ENCODE measurements around the gene HOXC5. TPM values are rescaled to one million over a fixed set of nuclear protein-coding genes. Genes with fewer than 3 reads are reported as not detected.

The HOXC5 gene
- total RNA-seq, 1 donor from 2014 or later, result 28.7 TPM

DNA sequence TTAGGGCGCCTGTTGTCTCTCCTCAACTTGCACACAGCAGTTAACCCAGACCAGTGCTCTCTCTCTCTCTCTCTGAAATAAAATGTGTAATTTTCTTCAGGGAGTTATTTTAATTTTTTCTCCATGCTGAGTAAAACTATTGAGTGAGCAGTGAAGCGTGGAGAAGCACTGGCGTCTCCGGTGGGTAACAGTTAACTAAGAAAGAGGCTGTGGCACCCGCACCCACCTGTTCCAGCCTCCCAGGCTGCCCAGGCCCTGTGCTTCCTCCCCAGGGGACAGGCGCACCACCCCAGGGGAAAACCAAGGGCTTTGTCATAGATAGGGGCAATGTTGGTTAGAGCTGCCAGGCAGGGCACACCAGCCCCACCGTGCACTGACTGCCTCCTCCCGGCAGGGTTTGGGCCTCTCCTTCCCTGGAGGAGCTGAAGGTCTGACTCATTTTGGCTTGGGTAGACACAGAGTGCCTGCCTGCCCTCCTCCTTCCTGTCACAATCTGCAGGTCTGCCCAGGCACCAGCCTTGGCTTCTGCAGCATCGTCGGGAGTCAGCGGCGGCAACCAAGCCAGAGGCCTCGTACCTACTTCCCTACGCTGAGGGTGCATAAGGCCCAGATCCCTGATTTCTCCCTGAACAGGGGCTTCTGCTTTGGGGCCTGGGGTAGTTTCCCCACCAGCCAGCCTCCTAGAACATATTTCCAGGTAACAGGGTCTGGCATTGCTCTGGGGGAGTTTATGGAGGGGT lies 3.9 kb downstream of the HOXC5 start:
- peak in 1 of 2 experiments; percentile 48 for DNase-seq (ENCODE audit: low spot score in 2 of 2, unreplicated experiment in 2 of 2)
- Mint-ChIP-seq H3K27me3 (ENCODE audit: low read depth) (peaks cover 9% of the 10 kb centered on the region), H3K36me3 (no peaks in the 10 kb centered on the region), H3K27ac (peak overlapping the region; percentile 98), H3K4me1 (peaks cover 85% of the 10 kb centered on the region), H3K4me3 (peak overlapping the region; percentile 81), H3K9me3 (no peaks in the 10 kb centered on the region)
- TF ChIP-seq, protein P1, sequence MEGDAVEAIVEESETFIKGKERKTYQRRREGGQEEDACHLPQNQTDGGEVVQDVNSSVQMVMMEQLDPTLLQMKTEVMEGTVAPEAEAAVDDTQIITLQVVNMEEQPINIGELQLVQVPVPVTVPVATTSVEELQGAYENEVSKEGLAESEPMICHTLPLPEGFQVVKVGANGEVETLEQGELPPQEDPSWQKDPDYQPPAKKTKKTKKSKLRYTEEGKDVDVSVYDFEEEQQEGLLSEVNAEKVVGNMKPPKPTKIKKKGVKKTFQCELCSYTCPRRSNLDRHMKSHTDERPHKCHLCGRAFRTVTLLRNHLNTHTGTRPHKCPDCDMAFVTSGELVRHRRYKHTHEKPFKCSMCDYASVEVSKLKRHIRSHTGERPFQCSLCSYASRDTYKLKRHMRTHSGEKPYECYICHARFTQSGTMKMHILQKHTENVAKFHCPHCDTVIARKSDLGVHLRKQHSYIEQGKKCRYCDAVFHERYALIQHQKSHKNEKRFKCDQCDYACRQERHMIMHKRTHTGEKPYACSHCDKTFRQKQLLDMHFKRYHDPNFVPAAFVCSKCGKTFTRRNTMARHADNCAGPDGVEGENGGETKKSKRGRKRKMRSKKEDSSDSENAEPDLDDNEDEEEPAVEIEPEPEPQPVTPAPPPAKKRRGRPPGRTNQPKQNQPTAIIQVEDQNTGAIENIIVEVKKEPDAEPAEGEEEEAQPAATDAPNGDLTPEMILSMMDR (IDR thresholded peaks at IDR 0.05; ENCODE audit: unreplicated experiment), result no peak

DNA sequence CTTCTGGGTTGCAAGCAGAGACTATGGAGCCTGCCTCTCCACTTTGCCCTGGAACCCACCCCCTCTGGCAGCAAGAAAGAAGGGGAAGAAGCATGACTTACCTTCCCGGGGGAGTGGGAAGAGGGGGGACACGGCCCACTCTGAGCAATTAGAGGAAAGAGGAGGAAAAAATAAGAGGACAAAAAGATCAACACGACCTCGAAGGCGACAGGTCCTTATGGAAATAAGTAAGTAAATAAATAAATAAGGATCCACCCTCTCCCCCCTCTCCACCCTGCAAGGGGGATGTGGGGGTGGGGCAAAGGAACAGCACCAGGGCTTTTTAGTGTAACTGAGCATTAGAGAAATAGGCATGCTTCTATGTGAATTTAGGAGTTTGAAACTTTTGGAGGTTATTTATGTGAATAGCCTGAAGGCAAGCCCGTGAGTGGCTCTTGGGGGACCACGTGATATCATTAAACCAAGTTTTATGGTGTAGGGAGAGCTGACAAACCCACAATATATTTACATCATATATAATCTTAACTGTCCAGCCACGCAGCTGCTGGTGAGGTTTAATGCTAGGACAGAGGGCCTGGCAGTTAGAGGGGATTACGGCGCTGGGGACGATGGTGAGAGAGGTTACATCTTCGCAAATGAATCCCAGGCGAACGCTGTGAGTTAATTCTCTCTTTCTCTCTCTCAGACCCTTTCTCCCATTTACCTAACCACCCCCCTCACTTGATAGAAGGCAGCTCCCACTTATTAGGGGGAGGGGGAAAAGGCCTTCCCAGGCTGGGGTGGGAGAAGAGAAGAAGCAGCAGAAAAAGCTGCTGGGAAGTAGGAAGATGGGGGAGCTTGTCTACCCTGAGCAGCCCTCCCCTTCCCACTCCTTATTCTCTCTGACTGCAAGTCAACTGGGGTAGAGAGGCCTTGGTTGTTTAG lies 4.8 kb downstream of the HOXC5 start:
- Mint-ChIP-seq H3K4me3 (peak overlapping the region; percentile 81), H3K4me1 (peaks cover 84% of the 10 kb centered on the region), H3K27ac (peak overlapping the region; percentile 98), H3K9me3 (no peaks in the 10 kb centered on the region), H3K36me3 (no peaks in the 10 kb centered on the region), H3K27me3 (ENCODE audit: low read depth) (peaks cover 9% of the 10 kb centered on the region)
- TF ChIP-seq, protein P1 (IDR thresholded peaks at IDR 0.05; ENCODE audit: unreplicated experiment), result no peak
- DNase-seq (ENCODE audit: low spot score in 2 of 2, unreplicated experiment in 2 of 2), result peak in 1 of 2 experiments; percentile 51

DNA sequence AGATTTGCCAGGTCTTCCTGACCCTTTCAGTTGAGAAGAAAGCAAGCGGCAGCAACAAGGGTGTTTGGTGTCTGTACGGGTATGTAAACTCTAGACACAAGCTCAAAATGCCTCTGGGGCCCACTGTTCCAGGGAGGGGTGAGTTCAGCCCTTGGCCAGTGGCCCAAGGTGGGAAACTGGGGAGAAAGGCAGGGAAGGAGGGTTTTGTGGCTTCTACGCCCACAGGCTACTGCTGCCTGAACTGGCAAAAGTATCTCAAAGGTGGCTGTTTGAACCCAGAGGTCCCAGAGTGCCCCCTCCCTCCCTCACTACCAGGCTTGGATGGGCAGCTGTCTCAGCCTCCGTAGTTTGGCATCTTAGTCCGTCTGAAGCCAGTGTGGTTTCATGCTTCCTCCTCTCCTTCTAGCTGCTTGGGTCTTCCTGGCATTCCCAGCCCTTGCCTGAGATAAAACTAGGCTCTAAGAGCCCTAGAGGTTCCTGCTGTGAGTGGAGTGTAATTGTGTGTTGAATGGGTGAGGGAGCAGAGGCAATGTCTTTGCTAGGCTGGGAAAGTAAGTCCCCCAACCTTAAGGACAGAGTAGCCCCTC lies 5.5 kb downstream of the HOXC5 start:
- TF ChIP-seq, protein P1 (IDR thresholded peaks at IDR 0.05; ENCODE audit: unreplicated experiment), result no peak
- H3K27me3 Mint-ChIP-seq (ENCODE audit: low read depth), result peaks cover 9% of the 10 kb centered on the region
- no peak for DNase-seq (ENCODE audit: low spot score in 2 of 2, unreplicated experiment in 2 of 2)
- no peaks in the 10 kb centered on the region for H3K36me3 Mint-ChIP-seq
- H3K4me3 Mint-ChIP-seq, result peak overlapping the region; percentile 81
- H3K9me3 Mint-ChIP-seq, result no peaks in the 10 kb centered on the region
- H3K27ac Mint-ChIP-seq, result peak overlapping the region; percentile 98
- peaks cover 88% of the 10 kb centered on the region for H3K4me1 Mint-ChIP-seq

DNA sequence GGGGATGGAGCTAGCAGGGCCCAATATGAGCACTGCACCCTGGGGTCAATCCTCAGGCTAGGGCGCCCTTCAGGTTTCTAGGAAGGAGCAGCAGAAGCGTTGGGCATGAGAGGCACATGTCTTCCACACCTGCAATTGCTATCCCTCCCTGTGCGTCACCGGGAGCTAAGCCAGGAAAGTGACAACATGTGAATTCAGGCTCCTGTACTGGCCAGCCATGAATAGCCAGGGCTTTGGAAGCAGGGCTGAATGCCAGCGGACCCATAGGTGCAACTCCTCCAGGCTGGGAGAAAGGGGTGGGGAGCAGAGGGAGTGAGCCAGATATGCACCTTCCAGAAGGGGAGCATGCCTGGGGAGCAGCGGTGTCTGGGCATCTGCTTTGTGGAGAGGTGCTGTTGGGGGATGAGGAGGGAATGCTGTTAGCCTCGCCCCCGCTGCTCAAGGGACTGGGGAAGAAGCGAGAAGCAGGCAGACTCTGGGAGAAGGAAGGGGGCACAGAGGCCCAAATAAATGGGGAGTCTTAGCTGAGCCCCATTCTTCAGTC lies 6.1 kb downstream of the HOXC5 start:
- Mint-ChIP-seq H3K27ac (peak overlapping the region; percentile 98), H3K4me3 (peak overlapping the region; percentile 81)
- peak in 1 of 2 experiments; percentile 47 for DNase-seq (ENCODE audit: low spot score in 2 of 2, unreplicated experiment in 2 of 2)

More for the DNA sequence above, 6.1 kb downstream of the HOXC5 start:
- Mint-ChIP-seq H3K27me3 (ENCODE audit: low read depth) (peaks cover 9% of the 10 kb centered on the region), H3K4me1 (peaks cover 91% of the 10 kb centered on the region), H3K36me3 (no peaks in the 10 kb centered on the region), H3K9me3 (no peaks in the 10 kb centered on the region)
- TF ChIP-seq, protein P1 (IDR thresholded peaks at IDR 0.05; ENCODE audit: unreplicated experiment), result no peak

Measured in mesothelial cell of epicardium (in vitro differentiated cells).